GM19372 (cell line): ENCODE measurements around the gene CPA2.
"Not testable (repeated sequence)": the region's sequence is repeated elsewhere in the genome, so short reads cannot be mapped to it uniquely, and the experiment has no call there.

Experiments used
- ATAC-seq: cut with Tn5 transposase; IDR thresholded peaks from one replicate; pipeline ENCODE4 v1.9.1; 2021; ENCODE audit warnings: mild to moderate bottlenecking, low read depth, moderate library complexity; ENCODE audit not compliant: unreplicated experiment

CPA2 gene

GRCh38 chr7:130303127-130303526 is 36.5 kb downstream of the CPA2 start:
- ATAC-seq = no peak

GRCh38 chr7:130303551-130303950 is 36.9 kb downstream of the CPA2 start:
- no peak for ATAC-seq

GRCh38 chr7:130303982-130304381 is 37.3 kb downstream of the CPA2 start:
- ATAC-seq = no peak

- no peak for ATAC-seq
Observed at GRCh38 chr7:130304878-130305277, 38.2 kb downstream of the CPA2 start.

- no peak for ATAC-seq
Observed at GRCh38 chr7:130305433-130306042, 38.9 kb downstream of the CPA2 start.

- no peak for ATAC-seq
Observed at GRCh38 chr7:130309986-130310385, 43.3 kb downstream of the CPA2 start.

GRCh38 chr7:130314305-130314704 is 47.6 kb downstream of the CPA2 start:
- no peak for ATAC-seq

- ATAC-seq = no peak
Observed at GRCh38 chr7:130319541-130319940, 52.9 kb downstream of the CPA2 start.

- not testable (repeated sequence) for ATAC-seq
Observed at GRCh38 chr7:130321542-130322229, 55.0 kb downstream of the CPA2 start.

GRCh38 chr7:130322615-130323014 is 56.0 kb downstream of the CPA2 start:
- ATAC-seq = no peak

GRCh38 chr7:130324306-130324943 is 57.8 kb downstream of the CPA2 start:
- no peak for ATAC-seq

GRCh38 chr7:130329681-130330080 is 63.0 kb downstream of the CPA2 start:
- no peak for ATAC-seq

GRCh38 chr7:130332259-130333053 is 65.8 kb downstream of the CPA2 start:
- ATAC-seq = no peak

GRCh38 chr7:130333832-130334231 is 67.2 kb downstream of the CPA2 start:
- no peak for ATAC-seq

- ATAC-seq = no peak
Observed at GRCh38 chr7:130334274-130334673, 67.6 kb downstream of the CPA2 start.

GRCh38 chr7:130337410-130337971 is 70.8 kb downstream of the CPA2 start:
- ATAC-seq = no peak

- no peak for ATAC-seq
Observed at GRCh38 chr7:130338233-130338632, 71.6 kb downstream of the CPA2 start.
